HG02763 (cell line): ENCODE measurements around the gene MAP2K3.

Experiments
- ATAC-seq: cut with Tn5 transposase; IDR thresholded peaks from one replicate; pipeline ENCODE4 v1.9.1; 2021; ENCODE audit warnings: mild to moderate bottlenecking, moderate library complexity; ENCODE audit not compliant: unreplicated experiment

MAP2K3 gene

DNA sequence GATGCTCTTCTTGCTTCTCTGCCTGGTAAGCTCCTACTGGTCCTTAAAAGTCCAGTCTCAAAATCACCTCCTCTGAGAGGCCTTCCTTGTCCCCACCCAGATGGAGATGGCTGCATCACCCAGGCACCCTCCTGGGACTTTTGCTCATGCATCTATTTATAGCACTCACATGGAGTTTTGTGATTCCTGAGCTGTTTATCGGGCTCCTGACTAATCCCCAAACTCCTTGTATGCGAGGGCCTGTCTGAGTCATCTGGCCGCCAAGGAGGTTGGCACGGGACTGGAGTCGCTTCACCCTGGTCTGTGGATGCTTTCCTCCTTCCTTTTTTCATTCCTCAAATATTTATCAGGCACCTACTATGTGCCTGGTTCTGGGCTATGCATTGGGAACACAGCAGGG, 2.3 kb upstream of the MAP2K3 start:
- no peak for ATAC-seq

- ATAC-seq = no peak
These were observed 1.7 kb upstream of the MAP2K3 start for GRCh38 chr17:21282850-21283249.

DNA sequence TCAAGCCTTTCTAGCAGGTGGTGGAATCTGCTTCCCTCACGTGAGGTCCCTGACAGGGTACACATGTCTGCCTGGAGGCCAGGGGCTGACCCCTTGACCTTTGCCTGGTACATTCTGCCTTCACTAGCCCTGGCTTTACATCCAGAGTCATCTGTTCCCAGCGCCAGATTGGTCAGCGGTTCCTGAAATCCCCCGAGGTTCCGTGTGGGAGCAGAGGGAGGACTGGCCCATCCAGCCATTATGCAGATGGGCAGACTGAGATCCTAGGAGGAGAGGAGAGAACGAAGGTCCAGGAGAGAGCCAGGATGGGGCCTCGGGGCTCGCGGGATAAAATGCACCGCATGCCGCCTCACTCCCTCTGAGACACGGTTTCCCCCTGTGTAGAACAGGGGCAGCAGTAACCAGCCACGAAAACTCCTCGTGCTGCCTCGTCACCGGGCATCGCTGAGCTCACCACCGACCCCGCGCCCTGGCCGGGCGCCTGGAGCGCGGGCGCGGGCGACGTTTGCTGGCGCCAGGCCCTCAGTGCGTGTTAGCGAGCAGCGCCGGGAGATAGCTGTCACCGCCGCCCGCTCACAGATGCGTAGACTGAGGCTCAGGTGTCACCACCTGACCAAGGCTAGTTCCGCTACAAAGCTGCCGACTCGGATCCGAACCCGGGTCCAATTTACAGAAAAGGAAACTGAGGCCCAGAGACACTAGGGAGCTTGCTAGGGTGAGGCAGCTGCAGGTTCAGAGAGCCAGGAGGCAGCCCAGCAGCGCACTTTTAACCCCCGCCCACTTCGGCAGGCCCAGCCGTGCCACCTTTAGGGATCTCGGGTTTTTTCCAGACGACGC, 811 bp upstream of the MAP2K3 start:
- peak; percentile 2 for ATAC-seq

GRCh38 chr17:21285164-21286065, 904 bp downstream of the MAP2K3 start:
- no peak for ATAC-seq

GRCh38 chr17:21286066-21286770, 1.7 kb downstream of the MAP2K3 start:
- no peak for ATAC-seq

GRCh38 chr17:21286909-21287702, 2.6 kb downstream of the MAP2K3 start:
- no peak for ATAC-seq

DNA sequence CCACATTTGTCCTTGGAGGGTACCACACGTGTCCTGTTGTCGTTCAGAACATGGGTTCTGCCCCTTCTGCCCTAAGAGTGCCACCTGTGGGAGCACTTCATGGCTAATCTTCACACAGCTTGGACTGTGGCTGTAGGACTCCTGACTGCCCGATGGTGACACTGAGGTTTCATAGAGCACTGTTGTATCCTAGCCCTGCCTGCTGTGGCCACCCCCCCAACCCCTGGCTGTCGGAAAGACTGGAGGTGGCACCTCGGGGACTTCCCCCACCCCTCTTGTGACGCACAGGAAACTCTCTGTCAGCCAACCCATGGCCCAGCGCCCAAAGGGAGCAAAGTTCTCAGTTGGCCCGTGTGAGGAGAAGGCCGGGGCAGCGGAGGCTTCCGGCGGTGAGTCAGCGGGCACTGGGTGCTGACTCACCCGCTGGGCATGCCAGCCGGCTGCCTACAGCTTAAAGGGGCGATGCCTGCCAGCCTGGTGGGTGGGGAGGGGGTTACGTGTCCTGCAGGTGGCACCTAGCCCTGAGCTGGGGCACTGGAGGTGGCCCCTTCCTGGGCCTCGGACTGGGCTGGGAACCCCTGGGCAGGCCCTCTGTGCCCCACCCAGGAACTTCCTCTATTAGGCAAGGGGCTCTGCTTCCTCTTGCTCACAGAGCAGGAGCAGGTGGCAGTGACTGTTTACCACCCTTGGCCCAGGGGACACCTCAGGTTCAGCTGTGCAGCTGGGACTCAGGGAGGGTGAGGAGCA, 3.4 kb downstream of the MAP2K3 start:
- ATAC-seq = peak; percentile 35

GRCh38 chr17:21288571-21289017, 4.1 kb downstream of the MAP2K3 start:
- no peak for ATAC-seq

DNA sequence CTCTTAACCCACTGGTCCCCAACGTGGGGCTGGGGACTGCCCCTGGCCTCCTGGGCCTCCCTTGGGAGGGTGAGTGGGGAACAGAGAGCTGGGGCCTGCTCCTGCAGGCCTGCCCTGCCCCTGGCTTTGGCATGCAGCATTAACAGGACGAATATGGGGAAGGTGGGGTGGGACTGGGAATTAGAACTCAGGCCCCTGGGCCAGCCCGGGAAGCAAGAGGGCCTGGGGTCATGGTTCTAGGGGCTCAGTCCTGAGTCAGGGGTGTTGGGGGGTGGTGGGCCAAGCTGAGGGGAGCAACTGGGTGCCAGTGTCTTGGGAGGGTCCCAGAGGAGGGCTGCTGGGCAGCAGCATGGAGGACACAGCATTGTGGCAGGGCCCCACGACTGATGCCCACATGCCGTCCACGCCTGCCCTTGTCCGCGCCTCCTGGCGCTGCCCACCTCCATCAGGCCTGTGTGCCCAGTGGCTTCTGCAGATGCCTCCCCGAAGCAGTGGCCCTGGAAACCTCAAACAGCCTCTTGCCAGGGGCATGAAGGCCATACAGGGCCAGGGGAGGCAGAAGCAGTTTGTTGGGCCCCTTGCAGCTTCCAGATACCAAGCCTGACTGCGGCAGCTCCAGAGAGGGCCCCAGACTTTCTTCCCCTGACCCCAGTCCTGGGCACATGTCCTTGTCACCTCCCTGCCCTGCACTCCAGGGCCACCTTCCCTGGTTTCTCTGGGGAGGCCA, 4.8 kb downstream of the MAP2K3 start:
- ATAC-seq = no peak

- no peak for ATAC-seq
These were observed 5.5 kb downstream of the MAP2K3 start for GRCh38 chr17:21289902-21290571.

DNA sequence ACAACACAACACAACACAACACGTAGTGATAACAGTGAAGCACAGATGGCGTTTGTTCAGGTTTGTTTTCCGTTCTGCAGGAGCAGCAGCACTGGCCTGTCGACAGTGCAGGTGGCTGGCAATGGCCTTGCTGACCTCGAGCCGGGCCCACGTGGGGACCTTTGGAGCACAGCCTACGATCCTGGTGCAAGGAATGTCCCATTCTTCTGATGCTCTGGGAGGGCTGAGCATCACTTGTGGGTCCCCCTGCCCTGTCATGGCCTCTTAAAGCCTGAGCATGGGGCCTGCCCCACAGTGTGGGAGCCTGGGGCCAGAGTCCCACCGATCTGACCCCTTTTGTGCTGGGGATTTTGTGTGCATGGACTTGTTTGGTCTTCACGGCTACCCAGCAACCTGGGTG, 6.8 kb downstream of the MAP2K3 start:
- ATAC-seq = no peak

DNA sequence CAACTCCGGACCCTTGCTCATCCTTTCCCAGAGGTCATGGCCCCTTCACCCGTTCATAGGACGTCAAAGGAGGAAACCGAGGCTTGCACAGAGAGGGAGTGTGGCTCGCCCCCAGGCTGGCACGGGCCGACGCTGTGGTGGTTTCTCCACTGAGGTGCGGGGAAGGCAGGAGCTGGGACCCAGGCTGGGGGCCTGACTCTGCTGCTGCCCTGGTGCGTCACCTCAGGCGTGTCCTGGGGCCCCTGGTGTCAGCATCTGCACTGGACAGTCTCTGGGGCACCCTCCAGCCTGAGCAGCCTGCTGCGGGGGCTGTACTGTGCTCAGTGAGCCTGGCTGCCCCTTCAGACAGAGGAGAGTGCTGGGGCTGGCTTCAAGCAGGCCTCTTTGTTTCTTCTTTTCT, 7.4 kb downstream of the MAP2K3 start:
- no peak for ATAC-seq

GRCh38 chr17:21292867-21293830, 8.6 kb downstream of the MAP2K3 start:
- no peak for ATAC-seq

DNA sequence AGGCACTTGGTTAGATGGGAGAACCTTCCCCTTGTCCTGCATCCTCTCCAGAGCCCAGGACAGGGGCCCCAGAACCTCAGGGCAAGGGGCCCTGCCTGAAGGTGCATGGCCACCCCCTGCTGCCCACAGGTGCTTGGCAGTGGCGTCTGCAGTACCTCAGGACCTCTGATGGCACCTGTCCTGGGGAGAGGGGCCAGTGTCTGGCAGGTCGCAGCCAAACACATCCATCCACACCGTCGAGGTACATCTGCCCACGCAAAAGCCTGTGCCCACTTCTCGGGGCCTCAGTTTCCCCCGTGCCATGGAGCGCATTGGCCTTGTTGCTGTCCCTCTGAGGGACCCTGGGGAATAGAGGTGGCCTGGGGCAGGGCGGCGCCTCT, 9.3 kb downstream of the MAP2K3 start:
- no peak for ATAC-seq

DNA sequence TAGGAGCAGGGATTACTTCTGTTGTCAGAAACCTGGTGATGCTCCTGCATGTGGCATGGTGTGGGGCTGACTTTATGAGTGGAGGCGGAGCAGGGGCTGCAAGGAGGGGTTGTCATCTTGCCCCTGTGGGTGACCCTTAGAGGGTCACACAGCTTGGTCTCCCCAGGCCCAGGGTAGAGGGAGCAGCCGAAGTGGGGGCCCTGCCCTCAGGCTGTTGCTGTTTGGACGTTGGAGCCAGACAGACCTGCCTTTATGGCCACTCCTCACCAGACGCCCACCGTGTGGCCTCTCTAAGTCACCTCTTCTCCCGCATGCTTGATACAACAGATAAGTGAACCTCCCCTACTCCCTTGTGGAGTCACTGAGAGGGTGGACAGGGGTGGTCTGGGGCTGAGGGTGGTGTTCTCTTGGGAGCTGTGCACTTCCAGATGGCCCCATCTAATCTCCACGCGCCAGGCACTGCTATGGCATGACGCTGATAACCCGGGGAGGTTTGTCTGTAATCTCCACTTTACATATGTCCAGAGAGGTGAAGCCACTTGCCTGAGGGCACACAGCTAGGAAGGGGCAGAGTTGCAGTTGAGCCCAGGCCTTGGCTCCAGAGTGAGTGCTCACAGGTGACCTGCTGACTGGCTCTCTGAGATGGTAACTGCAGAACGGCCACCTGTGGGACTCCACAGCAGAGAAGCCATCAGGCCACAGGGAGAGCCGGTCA, 10.0 kb downstream of the MAP2K3 start:
- ATAC-seq = no peak

DNA sequence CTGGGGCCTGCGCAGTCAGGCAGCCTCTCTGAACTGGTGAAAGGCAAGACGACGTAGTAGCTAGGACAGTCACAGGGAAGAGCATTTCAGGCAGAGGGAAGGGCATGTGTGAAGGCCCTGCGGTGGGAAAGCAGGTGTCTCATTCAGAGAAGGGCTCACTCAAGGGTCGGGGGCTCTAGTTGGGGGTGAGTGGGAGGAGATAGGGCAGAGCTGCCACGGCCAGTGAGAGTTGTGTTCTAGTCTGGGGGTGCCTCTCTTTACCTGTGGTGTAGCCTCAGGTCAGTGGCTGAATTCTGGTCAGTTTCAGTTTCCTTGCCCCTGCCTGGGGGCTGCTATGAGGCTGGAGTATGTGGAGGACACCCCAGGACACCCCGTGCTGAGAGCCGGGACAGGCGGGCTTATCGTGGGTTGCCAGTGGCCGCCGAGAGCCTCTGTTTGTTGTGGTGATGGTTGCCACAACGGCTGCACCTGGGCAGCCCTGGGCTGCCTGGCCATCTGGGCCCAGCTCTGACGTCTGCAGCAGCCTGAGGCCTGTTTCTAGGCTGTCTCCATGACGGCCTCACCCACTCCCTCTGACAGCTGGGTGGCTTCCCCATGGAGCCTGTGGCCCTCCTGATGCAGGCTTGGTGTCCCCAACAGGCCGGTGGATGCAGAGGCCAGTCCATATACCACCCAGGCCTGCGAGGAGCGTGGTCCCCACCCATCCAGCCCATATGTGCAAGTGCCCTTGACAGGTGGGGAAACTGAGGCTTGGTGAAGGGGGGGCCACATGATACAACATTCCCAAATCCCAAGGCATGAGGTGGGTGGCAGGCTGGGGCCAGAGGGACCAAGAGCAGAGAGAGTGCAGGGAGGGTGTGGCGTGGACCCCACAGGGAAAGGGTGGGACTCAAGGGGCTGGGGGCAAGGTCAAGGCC, 10.8 kb downstream of the MAP2K3 start:
- no peak for ATAC-seq
